ENCODE results near the gene SPACA9. TPM values are rescaled to one million over a fixed set of nuclear protein-coding genes. Genes with fewer than 3 reads are reported as not detected.

The SPACA9 gene
- total RNA-seq, 1 donor from 2014 or later, result 0.91 TPM

- Mint-ChIP-seq H3K27ac (no peak overlapping the region), H3K4me3 (no peak overlapping the region), H3K36me3 (ENCODE audit: low read depth) (peaks cover 24% of the 10 kb centered on the region), H3K9me3 (no peaks in the 10 kb centered on the region), H3K4me1 (ENCODE audit: low read depth) (peaks cover 7% of the 10 kb centered on the region), H3K27me3 (ENCODE audit: insufficient read depth) (no peaks in the 10 kb centered on the region)
- no peak for DNase-seq (ENCODE audit: low spot score)
- intact Hi-C loops (cut with micrococcal nuclease), result no loop called here
Observed at GRCh38 chr9:132908635-132909034, 29.9 kb downstream of the SPACA9 start.

GRCh38 chr9:132909311-132909710 is 30.6 kb downstream of the SPACA9 start:
- Mint-ChIP-seq H3K9me3 (no peaks in the 10 kb centered on the region), H3K4me3 (no peak overlapping the region), H3K4me1 (ENCODE audit: low read depth) (peaks cover 7% of the 10 kb centered on the region), H3K36me3 (ENCODE audit: low read depth) (peaks cover 24% of the 10 kb centered on the region), H3K27ac (no peak overlapping the region), H3K27me3 (ENCODE audit: insufficient read depth) (no peaks in the 10 kb centered on the region)
- DNase-seq (ENCODE audit: low spot score), result no peak
- intact Hi-C loops (cut with micrococcal nuclease), result no loop called here

- peaks cover 7% of the 10 kb centered on the region for H3K4me1 Mint-ChIP-seq (ENCODE audit: low read depth)
- no peaks in the 10 kb centered on the region for H3K9me3 Mint-ChIP-seq
- no peak for DNase-seq (ENCODE audit: low spot score)
- H3K27me3 Mint-ChIP-seq (ENCODE audit: insufficient read depth), result no peaks in the 10 kb centered on the region
- H3K4me3 Mint-ChIP-seq, result no peak overlapping the region
- H3K36me3 Mint-ChIP-seq (ENCODE audit: low read depth), result peaks cover 19% of the 10 kb centered on the region
- no peak overlapping the region for H3K27ac Mint-ChIP-seq
- intact Hi-C loops (cut with micrococcal nuclease), result no loop called here
Observed at GRCh38 chr9:132910376-132910775, 31.7 kb downstream of the SPACA9 start.

- intact Hi-C loops (cut with micrococcal nuclease), result no loop called here
- Mint-ChIP-seq H3K36me3 (ENCODE audit: low read depth) (peaks cover 17% of the 10 kb centered on the region), H3K4me1 (ENCODE audit: low read depth) (peaks cover 7% of the 10 kb centered on the region), H3K27ac (no peak overlapping the region), H3K9me3 (no peaks in the 10 kb centered on the region), H3K4me3 (no peak overlapping the region), H3K27me3 (ENCODE audit: insufficient read depth) (no peaks in the 10 kb centered on the region)
- DNase-seq (ENCODE audit: low spot score), result no peak
Observed at GRCh38 chr9:132912131-132912530, 33.4 kb downstream of the SPACA9 start.

GRCh38 chr9:132914924-132915323 is 36.2 kb downstream of the SPACA9 start:
- intact Hi-C loops (cut with micrococcal nuclease), result no loop called here
- H3K27me3 Mint-ChIP-seq (ENCODE audit: insufficient read depth), result no peaks in the 10 kb centered on the region
- no peaks in the 10 kb centered on the region for H3K4me1 Mint-ChIP-seq (ENCODE audit: low read depth)
- peaks cover 31% of the 10 kb centered on the region for H3K36me3 Mint-ChIP-seq (ENCODE audit: low read depth)
- H3K9me3 Mint-ChIP-seq, result no peaks in the 10 kb centered on the region
- H3K27ac Mint-ChIP-seq, result no peak overlapping the region
- no peak for DNase-seq (ENCODE audit: low spot score)
- H3K4me3 Mint-ChIP-seq, result no peak overlapping the region

GRCh38 chr9:132919614-132920268 is 41.0 kb downstream of the SPACA9 start:
- peaks cover 38% of the 10 kb centered on the region for H3K36me3 Mint-ChIP-seq (ENCODE audit: low read depth)
- DNase-seq (ENCODE audit: low spot score), result no peak
- intact Hi-C loops (cut with micrococcal nuclease), result no loop called here
- H3K27ac Mint-ChIP-seq, result no peak overlapping the region
- H3K4me1 Mint-ChIP-seq (ENCODE audit: low read depth), result no peaks in the 10 kb centered on the region
- no peaks in the 10 kb centered on the region for H3K27me3 Mint-ChIP-seq (ENCODE audit: insufficient read depth)
- H3K4me3 Mint-ChIP-seq, result no peak overlapping the region
- H3K9me3 Mint-ChIP-seq, result no peaks in the 10 kb centered on the region

GRCh38 chr9:132923346-132923902 is 44.7 kb downstream of the SPACA9 start:
- Mint-ChIP-seq H3K4me3 (no peak overlapping the region), H3K27ac (no peak overlapping the region), H3K9me3 (no peaks in the 10 kb centered on the region), H3K36me3 (ENCODE audit: low read depth) (peaks cover 39% of the 10 kb centered on the region), H3K27me3 (ENCODE audit: insufficient read depth) (no peaks in the 10 kb centered on the region), H3K4me1 (ENCODE audit: low read depth) (no peaks in the 10 kb centered on the region)
- intact Hi-C loops (cut with micrococcal nuclease), result no loop called here
- DNase-seq (ENCODE audit: low spot score), result no peak

GRCh38 chr9:132927704-132928103 is 49.0 kb downstream of the SPACA9 start:
- Mint-ChIP-seq H3K27ac (no peak overlapping the region), H3K4me3 (no peak overlapping the region), H3K4me1 (ENCODE audit: low read depth) (no peaks in the 10 kb centered on the region), H3K36me3 (ENCODE audit: low read depth) (peaks cover 13% of the 10 kb centered on the region), H3K9me3 (no peaks in the 10 kb centered on the region), H3K27me3 (ENCODE audit: insufficient read depth) (no peaks in the 10 kb centered on the region)
- DNase-seq (ENCODE audit: low spot score), result no peak
- intact Hi-C loops (cut with micrococcal nuclease), result no loop called here

GRCh38 chr9:132931178-132931735 is 52.6 kb downstream of the SPACA9 start:
- Mint-ChIP-seq H3K4me3 (no peak overlapping the region), H3K4me1 (ENCODE audit: low read depth) (no peaks in the 10 kb centered on the region), H3K27ac (no peak overlapping the region), H3K36me3 (ENCODE audit: low read depth) (peaks cover 10% of the 10 kb centered on the region), H3K9me3 (no peaks in the 10 kb centered on the region), H3K27me3 (ENCODE audit: insufficient read depth) (no peaks in the 10 kb centered on the region)
- intact Hi-C loops (cut with micrococcal nuclease), result no loop called here
- DNase-seq (ENCODE audit: low spot score), result no peak

- no peak overlapping the region for H3K4me3 Mint-ChIP-seq
- peaks cover 4% of the 10 kb centered on the region for H3K36me3 Mint-ChIP-seq (ENCODE audit: low read depth)
- H3K27me3 Mint-ChIP-seq (ENCODE audit: insufficient read depth), result no peaks in the 10 kb centered on the region
- intact Hi-C loops (cut with micrococcal nuclease), result no loop called here
- no peak for DNase-seq (ENCODE audit: low spot score)
- no peak overlapping the region for H3K27ac Mint-ChIP-seq
- H3K4me1 Mint-ChIP-seq (ENCODE audit: low read depth), result no peaks in the 10 kb centered on the region
- H3K9me3 Mint-ChIP-seq, result no peaks in the 10 kb centered on the region
Observed at GRCh38 chr9:132935026-132935425, 56.3 kb downstream of the SPACA9 start.

- Mint-ChIP-seq H3K4me3 (no peak overlapping the region), H3K36me3 (ENCODE audit: low read depth) (peaks cover 4% of the 10 kb centered on the region), H3K27ac (no peak overlapping the region), H3K9me3 (no peaks in the 10 kb centered on the region), H3K27me3 (ENCODE audit: insufficient read depth) (no peaks in the 10 kb centered on the region), H3K4me1 (ENCODE audit: low read depth) (peaks cover 7% of the 10 kb centered on the region)
- no peak for DNase-seq (ENCODE audit: low spot score)
- intact Hi-C loops (cut with micrococcal nuclease), result no loop called here
Observed at GRCh38 chr9:132937463-132937901, 58.8 kb downstream of the SPACA9 start.

- no peaks in the 10 kb centered on the region for H3K9me3 Mint-ChIP-seq
- H3K36me3 Mint-ChIP-seq (ENCODE audit: low read depth), result peaks cover 4% of the 10 kb centered on the region
- no peaks in the 10 kb centered on the region for H3K27me3 Mint-ChIP-seq (ENCODE audit: insufficient read depth)
- intact Hi-C loops (cut with micrococcal nuclease), result no loop called here
- no peak for DNase-seq (ENCODE audit: low spot score)
- peaks cover 17% of the 10 kb centered on the region for H3K4me1 Mint-ChIP-seq (ENCODE audit: low read depth)
- H3K4me3 Mint-ChIP-seq, result no peak overlapping the region
- H3K27ac Mint-ChIP-seq, result no peak overlapping the region
Observed at GRCh38 chr9:132939169-132939568, 60.5 kb downstream of the SPACA9 start.

Measured in activated T-helper 1 cell treated with anti-CD3 and anti-CD28 coated beads, Interleukin-12 subunit alpha, Interleukin-12 subunit beta, Interleukin-2, Interleukin-4 antibody, amounts not matched to agents 30 ng/mL and 10 ng/mL and 1 ng/mL, durations not matched to agents 14 hours and 24 hours and 36 hours (primary cell).